ENCODE results near the gene PDZD8.

GRCh38 chr10:117350909-117351308 lies 24.3 kb downstream of the PDZD8 start:
- TF ChIP-seq GATA2 (IDR thresholded peaks at IDR 0.05; ENCODE audit: low read depth, low read length) (no peak), GATA3 (IDR thresholded peaks at IDR 0.05; ENCODE audit: low read depth, low read length) (no peak)
